ENCODE results near the gene CNTNAP5. TPM values are rescaled to one million over a fixed set of nuclear protein-coding genes. Genes with fewer than 3 reads are reported as not detected.

CNTNAP5 gene
- total and polyA plus RNA-seq, 2 of the 8 experiments (the other 6 are each of a cell fraction or from before 2014, with no cell fraction given) = 0.11 to 0.76 TPM

DNA sequence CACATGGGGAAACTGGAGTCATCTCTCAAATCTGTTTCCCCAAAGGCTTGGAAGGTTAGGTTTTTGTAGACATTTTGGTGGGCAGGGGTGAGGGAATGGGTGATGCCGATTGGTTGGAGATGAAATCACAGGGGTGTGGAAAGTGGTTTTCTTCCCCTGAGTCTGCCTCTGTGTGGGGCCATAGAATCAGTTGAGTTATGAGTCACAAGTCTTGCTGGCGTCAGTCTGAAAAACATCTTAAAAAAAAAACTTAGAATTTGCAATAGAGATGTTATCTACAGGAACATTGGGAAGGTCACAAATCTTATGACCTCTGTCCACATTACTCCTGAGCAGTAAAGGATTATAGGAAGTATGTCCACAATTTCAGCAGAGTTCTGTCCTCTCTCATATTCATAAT is 314.6 kb downstream of the CNTNAP5 start:
- no peaks in the 10 kb centered on the region for H4K20me1 ChIP-seq (replicated peaks in 1 of 2; ENCODE audit: control insufficient read depth in 1 of 2, insufficient read depth in 2 of 2, low read length in 2 of 2)
- DNase-seq (ENCODE audit: low read depth in 1 of 2, low spot score in 2 of 2) = no peak
- CTCF ChIA-PET (ENCODE audit: partially characterized antibody) = no interaction called here
- H2BK120ac ChIP-seq (replicated peaks; ENCODE audit: low read depth, low read length) = no peak overlapping the region
- no peak overlapping the region for H2BK15ac ChIP-seq (ENCODE audit: low read length)
- no peaks in the 10 kb centered on the region for H3K27me3 ChIP-seq (replicated peaks in 1 of 4; ENCODE audit: control insufficient read depth in 3 of 4, extremely low read depth in 1 of 4, insufficient read depth in 3 of 4, low read length in 3 of 4)
- H3K36me3 ChIP-seq (ENCODE audit: control insufficient read depth in 2 of 4, insufficient read depth in 4 of 4, low read length in 3 of 4) = no peaks in the 10 kb centered on the region
- H2AK5ac ChIP-seq (ENCODE audit: low read depth, low read length) = no peak overlapping the region
- H3K18ac ChIP-seq (ENCODE audit: extremely low read depth, low read length) = no peak overlapping the region
- no peak overlapping the region for H3K9ac ChIP-seq (replicated peaks in 1 of 4; ENCODE audit: extremely low read depth in 1 of 4, low read depth in 3 of 4, low read length in 3 of 4)
- POLR2A ChIA-PET (ENCODE audit: partially characterized antibody) = no interaction called here
- H4K5ac ChIP-seq (ENCODE audit: insufficient read length, low read depth, low read length) = no peak overlapping the region
- no peak overlapping the region for H2BK5ac ChIP-seq (ENCODE audit: low read depth, low read length)
- H4K8ac ChIP-seq (ENCODE audit: extremely low read depth, insufficient read depth, low read length) = no peak overlapping the region
- H2AFZ ChIP-seq (ENCODE audit: low read length) = no peak overlapping the region
- H4K91ac ChIP-seq (replicated peaks; ENCODE audit: insufficient read length, low read length) = no peak overlapping the region
- TF ChIP-seq NANOG (IDR thresholded peaks at IDR 0.05; ENCODE audit: insufficient read depth, low read depth, low read length, poor library complexity, severe bottlenecking) (no peak), BRCA1 (IDR thresholded peaks at IDR 0.05; ENCODE audit: low read depth, low read length) (no peak), ASH2L (IDR thresholded peaks at IDR 0.05; ENCODE audit: low read length) (no peak), RNF2 (IDR thresholded peaks at IDR 0.05; ENCODE audit: borderline replicate concordance, low read depth, low read length, missing control alignments, poor library complexity, severe bottlenecking) (no peak), RXRA (IDR thresholded peaks at IDR 0.05; ENCODE audit: insufficient read depth, low read depth, low read length) (no peak), YY1 (IDR thresholded peaks at IDR 0.05; ENCODE audit: low read depth, low read length) (no peak), GABPA (IDR thresholded peaks at IDR 0.05; ENCODE audit: borderline replicate concordance, insufficient read depth, low read length) (no peak)
- TF ChIP-seq, protein P1, sequence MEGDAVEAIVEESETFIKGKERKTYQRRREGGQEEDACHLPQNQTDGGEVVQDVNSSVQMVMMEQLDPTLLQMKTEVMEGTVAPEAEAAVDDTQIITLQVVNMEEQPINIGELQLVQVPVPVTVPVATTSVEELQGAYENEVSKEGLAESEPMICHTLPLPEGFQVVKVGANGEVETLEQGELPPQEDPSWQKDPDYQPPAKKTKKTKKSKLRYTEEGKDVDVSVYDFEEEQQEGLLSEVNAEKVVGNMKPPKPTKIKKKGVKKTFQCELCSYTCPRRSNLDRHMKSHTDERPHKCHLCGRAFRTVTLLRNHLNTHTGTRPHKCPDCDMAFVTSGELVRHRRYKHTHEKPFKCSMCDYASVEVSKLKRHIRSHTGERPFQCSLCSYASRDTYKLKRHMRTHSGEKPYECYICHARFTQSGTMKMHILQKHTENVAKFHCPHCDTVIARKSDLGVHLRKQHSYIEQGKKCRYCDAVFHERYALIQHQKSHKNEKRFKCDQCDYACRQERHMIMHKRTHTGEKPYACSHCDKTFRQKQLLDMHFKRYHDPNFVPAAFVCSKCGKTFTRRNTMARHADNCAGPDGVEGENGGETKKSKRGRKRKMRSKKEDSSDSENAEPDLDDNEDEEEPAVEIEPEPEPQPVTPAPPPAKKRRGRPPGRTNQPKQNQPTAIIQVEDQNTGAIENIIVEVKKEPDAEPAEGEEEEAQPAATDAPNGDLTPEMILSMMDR (IDR thresholded peaks at IDR 0.05; ENCODE audit: control extremely low read depth in 1 of 3, insufficient read depth in 1 of 3, low read depth in 1 of 3, low read length in 3 of 3) = no peak
- H3K14ac ChIP-seq (ENCODE audit: insufficient read length) = no peak overlapping the region
- H3K56ac ChIP-seq (replicated peaks; ENCODE audit: insufficient read length, low read depth, low read length) = no peak overlapping the region
- no peaks in the 10 kb centered on the region for H3K79me1 ChIP-seq (ENCODE audit: low read depth, low read length)
- H3K27ac ChIP-seq (ENCODE audit: low read depth, low read length) = no peak overlapping the region
- peaks cover 0 to 2% (median 0%) of the 10 kb centered on the region in 4 experiments; a peak in 1 of 7 replicates for H3K4me1 ChIP-seq (replicated peaks in 1 of 4; ENCODE audit: control insufficient read depth in 3 of 4, insufficient read depth in 4 of 4, low read length in 3 of 4)
- H3K9me3 ChIP-seq (ENCODE audit: insufficient read depth in 2 of 2, low read depth in 1 of 2, low read length in 1 of 2) = no peaks in the 10 kb centered on the region
- no peak overlapping the region for H2BK12ac ChIP-seq (ENCODE audit: low read depth, low read length)
- no peak overlapping the region for H3K23ac ChIP-seq (ENCODE audit: insufficient read length)
- no peaks in the 10 kb centered on the region for H3K23me2 ChIP-seq (ENCODE audit: low read depth, low read length)
- H2BK20ac ChIP-seq (ENCODE audit: low read length) = no peak overlapping the region
- WGBS, 2 experiments (ENCODE audit: extremely low coverage in 1 of 2, insufficient coverage in 1 of 2, insufficient read length in 1 of 2, insufficient replicate concordance in 2 of 2, low coverage in 1 of 2, low lambda C conversion rate in 2 of 2, missing lambda C conversion rate in 1 of 2) = 100% methylated on average over 2 of the region's 2 CpGs; no CpG with 5 or more reads in 1 of the 2 experiments
- H3K4ac ChIP-seq (replicated peaks; ENCODE audit: insufficient read length, low read depth, low read length) = no peak overlapping the region
- H3K79me2 ChIP-seq (ENCODE audit: control insufficient read depth in 1 of 2, insufficient read depth in 2 of 2, low read length in 2 of 2) = no peaks in the 10 kb centered on the region
- no peak for FAIRE-seq
- H3K4me3 ChIP-seq (ENCODE audit: extremely low read depth in 1 of 4, insufficient read depth in 2 of 4, low read depth in 3 of 4, low read length in 4 of 4) = no peak overlapping the region
- no peak overlapping the region for H3K4me2 ChIP-seq (ENCODE audit: insufficient read depth in 1 of 2, low read depth in 2 of 2, low read length in 2 of 2)

All from H1 (cell line).